DOHH2 (cell line): Measurements from ENCODE around the gene TMEM69.
"Not testable (repeated sequence)": the region's sequence is repeated elsewhere in the genome, so short reads cannot be mapped to it uniquely, and the experiment has no call there.

Experiments
- H3F3A ChIP-seq: fragments of 200-600 bp; sonication (generic), shearing (Covaris generic); 2 replicates; pipeline ENCODE4 v1.6.0; 2016; ENCODE audit warnings: antibody characterized with exemption, mild to moderate bottlenecking; ENCODE audit not compliant: control insufficient read depth, insufficient read depth
- H3K27ac ChIP-seq: fragments of 200-600 bp; sonication (generic); 2 replicates; pipeline ENCODE4 v1.5.1; 2014; ENCODE audit warnings: low read depth, mild to moderate bottlenecking, low read length, moderate library complexity
- H3K27me3 ChIP-seq: fragments of 200-600 bp; sonication (generic); 2 replicates; pipeline ENCODE4 v1.6.1; 2014; ENCODE audit warnings: mild to moderate bottlenecking, low read length, mixed read lengths; ENCODE audit not compliant: control insufficient read depth
- H3K36me3 ChIP-seq: fragments of 200-600 bp; sonication (generic); 2 replicates; pipeline ENCODE4 v1.6.1; 2014; ENCODE audit warnings: mild to moderate bottlenecking, low read length, moderate library complexity, mixed read lengths; ENCODE audit not compliant: control insufficient read depth
- H3K4me1 ChIP-seq: fragments of 200-600 bp; sonication (generic); 2 replicates; pipeline ENCODE4 v1.6.1; 2014; ENCODE audit warnings: mild to moderate bottlenecking, low read length, mixed read lengths; ENCODE audit not compliant: control insufficient read depth
- H3K4me2 ChIP-seq: fragments of 200-600 bp; sonication (generic); 2 replicates; pipeline ENCODE4 v1.6.0; 2014; ENCODE audit warnings: mild to moderate bottlenecking, low read length, moderate library complexity
- H3K4me3 ChIP-seq: fragments of 200-600 bp; sonication (generic); 2 replicates; pipeline ENCODE4 v1.5.1; 2014; ENCODE audit warnings: mild to moderate bottlenecking, low read length, mixed read lengths
- H3K79me2 ChIP-seq: fragments of 200-600 bp; sonication (generic); 2 replicates; pipeline ENCODE4 v1.6.1; 2014; ENCODE audit warnings: mild to moderate bottlenecking, low read length, mixed read lengths; ENCODE audit not compliant: control insufficient read depth
- H3K9me2 ChIP-seq: fragments of 200-600 bp; sonication (generic); replicated peaks from 2 replicates; pipeline ENCODE4 v1.6.1; 2014; ENCODE audit warnings: mild to moderate bottlenecking, low read length, mixed read lengths; ENCODE audit not compliant: control insufficient read depth
- H3K9me3 ChIP-seq: fragments of 200-600 bp; sonication (generic); 2 replicates; pipeline ENCODE4 v1.6.1; 2014; ENCODE audit warnings: antibody characterized with exemption, low read length, mixed read lengths; ENCODE audit not compliant: control insufficient read depth, insufficient read depth
- H4K20me1 ChIP-seq: fragments of 200-600 bp; sonication (generic); 2 replicates; pipeline ENCODE4 v1.6.0; 2014; ENCODE audit warnings: low read depth, mild to moderate bottlenecking, antibody characterized with exemption, low read length, moderate library complexity; ENCODE audit not compliant: control insufficient read depth, insufficient read depth
- CTCF ChIP-seq: fragments of 200-600 bp; sonication (generic); IDR thresholded peaks from one replicate; pipeline ENCODE4 v1.5.1; 2014; ENCODE audit warnings: antibody characterized with exemption, mild to moderate bottlenecking, low read depth, low read length; ENCODE audit not compliant: poor library complexity, severe bottlenecking
- EZH2phosphoT487 ChIP-seq: fragments of 200-600 bp; sonication (generic); IDR thresholded peaks from 2 replicates; pipeline ENCODE4 v1.6.1; 2017; ENCODE audit warnings: borderline replicate concordance, mild to moderate bottlenecking, antibody characterized with exemption, low read length, moderate library complexity, mixed read lengths

The TMEM69 gene

DNA sequence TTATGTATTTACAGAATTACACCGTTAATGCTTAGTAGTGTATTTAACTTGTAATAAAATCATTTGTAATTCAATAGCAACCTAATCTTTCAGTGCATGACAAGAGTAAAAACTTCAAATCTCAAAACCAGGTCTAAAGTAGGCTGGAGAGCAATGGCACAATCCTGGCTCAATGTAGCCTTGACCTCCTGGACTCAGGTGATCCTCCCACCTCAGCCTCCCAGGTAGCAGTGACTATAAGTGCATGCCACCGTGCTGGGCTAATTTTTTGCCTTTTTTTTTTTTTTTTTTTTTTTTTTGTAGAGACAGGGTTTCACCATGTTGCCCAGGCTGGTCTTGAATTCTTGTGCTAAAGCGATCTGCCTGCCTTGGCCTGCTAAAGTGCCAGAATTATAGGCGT lies 51.2 kb downstream of the TMEM69 start:
- Histone ChIP-seq H4K20me1 (no peaks in the 10 kb centered on the region), H3K79me2 (no peaks in the 10 kb centered on the region), H3K27me3 (no peaks in the 10 kb centered on the region), H3K4me2 (no peak overlapping the region), H3K9me3 (no peaks in the 10 kb centered on the region), H3F3A (peaks cover 11% of the 10 kb centered on the region; the same call in 1 of the 2 replicates), H3K36me3 (peaks cover 3% of the 10 kb centered on the region; the same call in 1 of the 2 replicates), H3K27ac (no peak overlapping the region), H3K4me1 (peaks cover 14% of the 10 kb centered on the region), H3K4me3 (no peak overlapping the region), H3K9me2 (no peaks in the 10 kb centered on the region)
- TF ChIP-seq CTCF (no peak), EZH2phosphoT487 (no peak)

DNA sequence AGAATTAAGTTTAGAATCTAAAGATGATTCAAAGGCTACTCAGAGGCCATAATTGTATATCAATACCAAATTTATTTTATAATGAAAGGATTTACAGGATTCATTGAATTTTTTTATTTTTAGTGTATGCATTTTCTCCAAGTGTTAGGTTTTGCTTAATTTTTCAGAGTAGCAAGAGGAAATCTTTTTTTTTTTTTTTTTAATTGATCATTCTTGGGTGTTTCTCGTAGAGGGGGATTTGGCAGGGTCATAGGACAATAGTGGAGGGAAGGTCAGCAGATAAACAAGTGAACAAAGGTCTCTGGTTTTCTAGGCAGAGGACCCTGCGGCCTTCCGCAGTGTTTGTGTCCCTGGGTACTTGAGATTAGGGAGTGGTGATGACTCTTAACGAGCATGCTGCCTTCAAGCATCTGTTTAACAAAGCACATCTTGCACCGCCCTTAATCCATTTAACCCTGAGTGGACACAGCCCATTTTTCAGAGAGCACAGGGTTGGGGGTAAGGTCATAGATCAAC lies 51.7 kb downstream of the TMEM69 start:
- H3K36me3 ChIP-seq, H4K20me1 ChIP-seq, H3K27me3 ChIP-seq, H3K79me2 ChIP-seq, H3K4me3 ChIP-seq, H3K27ac ChIP-seq, H3K9me2 ChIP-seq, H3K4me2 ChIP-seq, H3K9me3 ChIP-seq: not testable (repeated sequence)
- peaks cover 12% of the 10 kb centered on the region for H3K4me1 ChIP-seq
- peaks cover 11% of the 10 kb centered on the region; the same call in 1 of the 2 replicates for H3F3A ChIP-seq
